GM18519 (cell line): ENCODE data around the gene DCAF6.

Experiments used
- ATAC-seq: cut with Tn5 transposase; IDR thresholded peaks from one replicate; pipeline ENCODE4 v1.9.1; 2021; ENCODE audit warnings: mild to moderate bottlenecking, moderate library complexity; ENCODE audit not compliant: unreplicated experiment, low FRiP score

Gene DCAF6

DNA sequence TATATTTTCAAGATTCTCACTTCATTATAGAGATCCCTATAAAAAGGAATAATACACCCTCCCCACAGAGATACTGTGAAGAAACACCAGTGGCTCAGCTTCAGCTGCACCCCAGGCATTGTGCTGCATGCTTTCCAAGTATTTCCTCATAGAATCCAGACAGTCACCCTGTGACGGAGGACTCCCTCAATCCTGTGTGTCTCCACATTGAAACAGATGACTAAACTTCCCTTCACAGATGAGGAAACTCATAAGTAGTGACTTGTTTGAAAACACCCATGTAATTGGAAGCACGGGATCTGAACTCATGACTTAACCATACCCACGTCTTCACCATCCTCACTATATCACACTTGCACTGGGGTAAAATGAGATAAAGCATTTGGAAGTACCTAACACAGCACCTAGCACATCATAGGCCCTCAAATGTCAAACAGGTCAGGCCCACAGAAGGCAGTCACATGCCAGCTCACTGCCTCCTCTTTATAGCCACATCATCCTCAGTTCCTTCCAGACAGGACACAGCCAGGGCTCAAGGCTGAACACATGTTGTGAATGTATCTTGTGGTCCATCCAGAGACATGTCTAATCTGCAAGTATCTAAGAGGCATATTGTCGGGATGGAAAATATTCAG lies 145.0 kb downstream of the DCAF6 start:
- ATAC-seq: no peak

DNA sequence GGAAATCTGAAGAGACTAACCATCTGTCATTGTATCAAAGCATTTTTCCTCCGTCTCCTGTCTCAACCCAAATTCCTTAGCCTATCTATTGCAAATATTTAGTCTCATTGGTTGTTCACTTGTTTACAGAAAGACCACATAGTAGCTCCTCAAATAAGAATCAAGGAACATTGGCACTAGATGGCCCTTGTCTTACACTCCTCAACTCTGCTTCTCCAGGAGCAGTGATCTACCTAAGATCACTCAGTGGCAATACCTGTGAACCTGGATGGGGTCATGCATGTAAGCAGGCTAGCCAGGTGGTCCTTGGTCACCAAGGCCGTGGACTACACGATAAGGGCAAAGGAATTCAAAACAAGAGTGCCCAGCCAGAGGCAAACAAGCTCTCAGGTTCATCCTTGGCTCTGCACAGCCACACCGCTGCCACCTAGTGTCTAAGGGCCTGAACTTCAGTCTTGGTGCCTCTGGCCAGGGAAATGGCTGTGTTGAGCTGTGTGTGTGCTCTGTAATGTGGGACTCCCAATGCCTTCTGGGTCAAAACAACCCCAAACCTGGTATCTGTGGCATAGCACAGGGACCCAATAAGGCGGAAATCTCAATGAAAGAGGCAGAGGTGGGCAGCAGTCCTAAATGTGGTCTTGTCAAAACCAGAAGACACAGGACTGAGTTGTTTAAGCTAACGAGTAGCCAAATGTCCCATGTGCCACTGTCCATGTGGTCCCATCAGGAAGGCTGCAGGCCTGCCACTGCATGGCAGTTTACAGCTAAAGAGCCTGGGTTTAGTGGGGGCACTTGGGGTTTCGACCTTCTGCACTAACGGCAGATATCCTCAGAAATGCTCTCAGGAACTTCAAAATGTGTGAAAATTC lies 145.8 kb downstream of the DCAF6 start:
- ATAC-seq: peak; percentile 89

DNA sequence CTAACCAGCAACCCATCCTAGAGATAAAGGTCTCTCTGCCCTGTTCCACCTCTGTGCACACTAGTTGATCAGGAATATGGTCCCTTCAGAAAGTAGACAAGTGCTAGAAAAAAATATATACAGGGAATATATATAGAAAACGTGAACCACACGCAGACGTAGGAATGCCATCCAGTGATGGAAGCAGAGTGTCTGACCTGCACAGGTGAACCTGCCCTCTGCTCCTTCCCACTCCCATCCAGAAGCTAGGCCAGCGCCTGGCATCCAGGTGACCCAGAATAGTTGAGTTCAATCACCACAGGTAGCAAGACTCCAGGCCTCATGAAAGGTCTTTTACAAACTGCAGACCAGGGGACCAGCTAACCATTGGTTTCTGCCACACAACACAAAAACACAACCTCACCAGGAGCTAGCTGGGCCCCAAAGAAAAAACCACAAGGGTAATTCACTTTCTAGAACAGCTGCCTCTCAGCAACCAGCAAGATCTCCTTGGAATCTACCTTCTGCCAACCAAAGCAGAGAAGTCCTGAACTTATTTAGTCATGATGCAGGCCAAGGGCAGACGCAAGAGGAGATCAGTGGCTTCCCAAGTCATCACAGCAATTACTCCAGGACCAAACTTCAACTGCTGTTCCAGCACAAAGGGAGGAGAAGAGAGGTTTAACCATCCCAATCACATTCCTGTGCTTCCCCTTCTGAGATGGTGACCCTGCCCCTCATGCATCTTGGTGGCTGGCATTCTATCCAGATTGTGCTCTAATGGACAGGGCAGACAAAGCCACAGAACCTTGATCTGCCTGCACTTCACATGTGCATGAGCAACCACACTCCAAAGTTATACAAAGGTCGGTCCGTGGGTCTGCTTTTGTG lies 147.2 kb downstream of the DCAF6 start:
- ATAC-seq: no peak

DNA sequence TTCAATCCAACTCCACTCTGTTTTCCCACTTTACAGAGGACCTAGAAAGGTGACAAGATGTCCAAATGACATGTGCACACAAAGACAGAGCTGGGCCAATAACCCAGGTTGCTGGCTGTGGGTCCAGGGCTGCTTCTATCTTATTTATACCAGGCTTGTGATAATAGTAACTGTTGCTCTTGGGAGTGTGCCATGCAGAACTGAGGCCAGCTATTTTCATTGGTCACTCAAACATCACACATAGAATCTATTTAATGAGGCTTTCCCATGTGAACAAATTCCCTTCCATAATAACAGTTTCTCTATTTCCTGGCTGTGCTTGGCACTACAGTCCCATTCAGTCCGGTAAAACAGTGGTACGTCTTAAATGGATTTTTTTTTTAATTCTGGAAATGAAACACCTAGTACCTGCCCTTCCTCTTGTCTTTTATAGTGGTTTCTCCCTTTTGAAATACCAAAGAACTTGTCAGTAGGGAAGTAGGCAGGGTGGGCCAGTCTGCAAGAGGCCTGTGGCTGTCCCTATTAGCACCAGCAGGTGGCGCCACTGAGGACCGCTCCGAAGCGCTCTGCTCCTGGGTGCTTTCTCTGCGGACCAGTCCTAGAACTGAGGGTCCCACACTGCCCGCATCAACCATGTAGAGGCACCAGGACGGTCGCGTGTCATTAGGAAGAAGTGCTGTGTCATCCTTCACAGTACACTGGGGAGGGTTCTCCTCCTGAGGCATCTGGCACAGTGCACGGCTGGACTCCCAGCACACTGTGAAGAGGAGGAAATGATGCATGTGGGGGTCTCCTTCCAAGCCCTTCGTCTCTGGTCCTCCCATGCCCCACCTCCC lies 148.1 kb downstream of the DCAF6 start:
- no peak for ATAC-seq

DNA sequence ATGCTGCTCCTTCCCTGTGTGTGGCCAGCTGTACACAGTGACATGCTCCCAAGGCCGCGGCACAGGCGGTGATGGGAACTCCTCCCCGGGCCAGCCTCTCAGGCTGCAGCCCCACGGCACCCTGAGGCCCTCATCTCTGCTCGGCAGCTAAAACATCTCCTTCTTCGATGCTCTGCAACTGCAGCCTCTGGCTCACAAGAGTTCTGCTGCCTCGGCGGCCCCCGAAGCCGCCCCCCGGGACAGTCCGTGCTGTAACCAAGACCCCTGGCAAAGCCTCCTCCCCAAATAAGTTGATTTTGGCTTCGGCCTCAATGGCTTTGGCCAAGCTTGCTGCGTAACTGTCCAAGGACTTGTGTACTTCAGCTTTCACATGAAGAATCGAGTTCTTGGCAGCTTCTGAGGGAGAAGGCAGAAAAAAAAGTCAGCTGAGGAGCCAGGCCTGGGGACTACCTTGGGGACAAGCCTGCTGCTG lies 149.0 kb downstream of the DCAF6 start:
- ATAC-seq: no peak

- no peak for ATAC-seq
Measured at GRCh38 chr1:168086438-168086837, 150.0 kb downstream of the DCAF6 start.

DNA sequence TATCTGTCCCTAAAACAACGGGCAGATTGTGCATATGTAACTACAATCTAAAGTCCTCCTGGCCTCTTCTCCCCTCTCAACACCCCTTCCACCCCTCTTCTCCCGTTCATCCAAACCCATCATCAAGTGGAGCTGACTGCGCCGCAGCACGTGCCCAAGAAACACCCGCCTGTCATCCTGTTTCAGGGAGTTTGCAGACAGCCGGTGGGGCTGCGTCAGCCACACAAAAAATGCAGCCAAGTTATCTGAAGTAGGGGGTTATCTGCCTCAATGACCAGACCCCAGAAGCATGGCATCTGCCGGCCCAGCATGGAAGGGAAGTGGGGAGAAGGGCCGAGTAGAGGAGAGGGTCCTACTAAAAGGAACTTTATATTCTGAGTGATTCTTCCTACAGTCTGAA lies 151.2 kb downstream of the DCAF6 start:
- ATAC-seq: no peak

DNA sequence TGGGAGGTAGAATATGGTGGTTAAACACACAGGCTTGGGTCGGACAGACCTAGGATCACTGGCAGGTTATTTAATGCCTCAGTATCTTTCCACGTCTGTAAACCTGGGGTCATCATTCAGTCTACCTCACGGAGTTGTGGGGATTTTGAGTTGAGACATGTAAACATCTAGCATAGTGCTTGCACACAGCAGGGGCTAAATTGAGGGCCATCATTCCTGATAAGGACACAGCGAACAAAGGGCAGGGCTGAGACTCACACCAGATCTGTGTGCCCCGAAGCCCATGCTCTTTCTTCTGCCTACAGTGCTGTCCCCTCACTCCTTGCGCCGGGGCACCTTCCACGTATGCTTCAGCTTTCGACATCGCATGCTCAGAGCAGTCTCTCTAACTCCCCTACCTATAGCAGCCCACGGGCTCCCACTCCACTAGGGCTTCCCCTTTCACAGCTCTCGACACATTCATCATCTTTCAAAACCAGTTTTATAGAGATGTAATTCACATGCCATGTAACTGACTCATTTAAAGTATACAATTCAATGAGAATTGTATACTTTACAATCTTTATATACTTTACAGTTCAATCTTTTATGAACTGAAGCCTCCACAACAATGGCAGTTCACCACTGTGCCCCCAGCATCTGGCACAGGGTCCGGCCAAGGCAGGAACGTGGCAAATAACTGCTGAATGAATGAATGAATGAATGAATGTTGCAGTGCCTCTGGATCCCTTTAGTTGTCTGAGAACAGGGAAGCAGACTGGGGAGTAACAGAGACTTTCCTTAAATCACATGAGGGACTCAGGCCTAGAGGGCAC lies 152.2 kb downstream of the DCAF6 start:
- ATAC-seq: no peak

- ATAC-seq: no peak
Measured at GRCh38 chr1:168089326-168089978, 153.0 kb downstream of the DCAF6 start.

GRCh38 chr1:168089979-168090337 lies 153.5 kb downstream of the DCAF6 start:
- ATAC-seq: no peak

DNA sequence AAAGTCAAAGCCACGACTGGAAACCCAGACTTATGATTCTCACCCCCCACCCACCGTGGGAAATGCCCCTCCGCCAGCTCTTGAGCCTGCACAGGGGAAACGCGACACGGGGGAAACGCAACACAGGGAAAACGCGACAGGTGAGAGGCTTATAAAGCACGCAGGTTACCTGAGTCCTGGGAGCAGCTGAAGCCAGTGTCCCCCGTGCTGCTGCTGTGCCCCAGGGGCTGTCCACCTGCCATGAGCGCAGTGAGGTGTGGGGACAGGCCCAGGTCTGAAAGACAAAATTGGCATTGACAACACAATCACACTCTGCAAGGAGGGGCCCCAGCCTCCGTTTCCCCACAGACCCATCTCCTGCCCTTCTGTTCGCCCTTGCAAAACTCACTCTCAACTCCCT lies 153.9 kb downstream of the DCAF6 start:
- no peak for ATAC-seq

GRCh38 chr1:168091063-168091462 lies 154.6 kb downstream of the DCAF6 start:
- no peak for ATAC-seq

- ATAC-seq: no peak
Measured at GRCh38 chr1:168091720-168092550, 155.5 kb downstream of the DCAF6 start.

GRCh38 chr1:168092566-168093355 lies 156.3 kb downstream of the DCAF6 start:
- ATAC-seq: no peak

GRCh38 chr1:168093616-168094015 lies 157.1 kb downstream of the DCAF6 start:
- ATAC-seq: no peak

DNA sequence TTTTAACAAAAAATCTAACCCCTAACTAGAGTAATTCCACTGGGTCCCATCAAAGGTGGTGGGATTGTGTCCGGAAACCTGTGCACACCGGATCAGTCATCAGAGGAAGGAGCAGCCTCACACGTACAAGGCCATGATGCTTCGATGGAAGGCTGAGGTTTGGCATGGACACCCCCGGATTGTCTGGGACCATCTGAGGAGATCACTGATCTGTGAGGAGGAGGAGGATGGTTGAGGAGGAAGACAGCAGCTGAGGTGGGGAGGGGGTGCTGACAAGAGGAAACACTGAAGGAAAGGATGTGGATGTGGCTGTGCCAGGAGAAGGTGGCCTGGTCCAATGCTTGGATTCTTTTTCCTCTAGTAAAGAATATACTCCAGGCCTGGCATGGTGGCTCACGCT lies 159.0 kb downstream of the DCAF6 start:
- no peak for ATAC-seq
